Activated CD8-positive, alpha-beta T cell treated with anti-CD3 and anti-CD28 coated beads for 36 hours (primary cell): ENCODE measurements around the gene PLCB4. TPM values are rescaled to one million over a fixed set of nuclear protein-coding genes. Genes with fewer than 3 reads are reported as not detected.

ENCODE experiments used
- ATAC-seq: fragments of 200-7000 bp; cut with Tn5 transposase; one replicate; pipeline ENCODE4 v1.10.0; 2021; ENCODE audit warnings: mild to moderate bottlenecking, moderate library complexity
- CTCF ChIA-PET: fragments of 350-600 bp; sonication (Branson Sonifier 250); formaldehyde crosslinking; loops from one replicate; lab custom pipeline; 2021; ENCODE audit warnings: antibody characterized with exemption; lab: Charles Lee
- POLR2A ChIA-PET: fragments of 350-600 bp; sonication (Branson Sonifier 250); formaldehyde crosslinking; loops from one replicate; lab custom pipeline; 2021; ENCODE audit warnings: antibody characterized with exemption; lab: Charles Lee
- DNase-seq: peaks from one replicate; pipeline ENCODE4 v3.0.0-alpha.2; 2020
- H3K27ac Mint-ChIP-seq: one replicate; pipeline ENCODE4 v1.8.0; 2021; ENCODE audit warnings: mild to moderate bottlenecking, mixed read lengths
- H3K27me3 Mint-ChIP-seq: one replicate; pipeline ENCODE4 v1.8.0; 2021; ENCODE audit warnings: mixed read lengths
- H3K36me3 Mint-ChIP-seq: one replicate; pipeline ENCODE4 v1.8.0; 2021; ENCODE audit warnings: low read depth, mixed read lengths
- H3K4me1 Mint-ChIP-seq: one replicate; pipeline ENCODE4 v1.8.0; 2021; ENCODE audit warnings: low read depth, mixed read lengths
- H3K4me3 Mint-ChIP-seq: one replicate; pipeline ENCODE4 v1.8.0; 2021; ENCODE audit warnings: mild to moderate bottlenecking, moderate library complexity, mixed read lengths
- H3K9me3 Mint-ChIP-seq: one replicate; pipeline ENCODE4 v1.8.0; 2021; ENCODE audit warnings: mixed read lengths
- CTCF ChIP-seq: fragments of 200-600 bp; IDR thresholded peaks from one replicate; pipeline ENCODE4 v1.8.0; 2022; ENCODE audit warnings: antibody characterized with exemption, mild to moderate bottlenecking
- intact Hi-C: fragments of 100-400 bp; cut with micrococcal nuclease; formaldehyde crosslinking; loops from one replicate; pipeline ENCODE4 v1.10.0; 2022
- total RNA-seq, 2 experiments: library from RNA; stranded (reverse); gene quantifications; one replicate each; pipeline ENCODE4 v1.2.3, GENCODE V29; 2021

Gene PLCB4
- total RNA-seq, 2 experiments from 2014 or later = not detected

GRCh38 chr20:9442858-9443257 is 374.0 kb downstream of the PLCB4 start:
- Mint-ChIP-seq H3K27me3 (no peaks in the 10 kb centered on the region), H3K27ac (no peak overlapping the region), H3K9me3 (peaks cover 12% of the 10 kb centered on the region), H3K36me3 (no peaks in the 10 kb centered on the region), H3K4me1 (no peaks in the 10 kb centered on the region), H3K4me3 (no peak overlapping the region)
- no peak for ATAC-seq
- TF ChIP-seq CTCF = no peak
- no peak for DNase-seq
- POLR2A ChIA-PET = no interaction called here
- CTCF ChIA-PET = interaction anchor here (1.9 kb wide), 1 partner anchor 35 kb away, joined by 6 read pairs; no protein-coding TSS in a partner anchor
- intact Hi-C loops = no loop called here

- H3K36me3 Mint-ChIP-seq = no peaks in the 10 kb centered on the region
- ChIA-PET CTCF (interaction anchor here (1.6 to 1.9 kb wide), 2 partner anchors 36 to 37 kb away, joined by 5 to 6 read pairs; no protein-coding TSS in a partner anchor), POLR2A (no interaction called here)
- intact Hi-C loops = no loop called here
- ATAC-seq (no peak), DNase-seq (no peak)
- no peak for TF ChIP-seq CTCF
- peaks cover under 1% of the 10 kb centered on the region for H3K9me3 Mint-ChIP-seq
- H3K27ac Mint-ChIP-seq = no peak overlapping the region
- no peaks in the 10 kb centered on the region for H3K27me3 Mint-ChIP-seq
- no peak overlapping the region for H3K4me3 Mint-ChIP-seq
- H3K4me1 Mint-ChIP-seq = no peaks in the 10 kb centered on the region
Observed at GRCh38 chr20:9444921-9445320, 376.0 kb downstream of the PLCB4 start.

GRCh38 chr20:9447182-9447581 is 378.3 kb downstream of the PLCB4 start:
- no peak for ATAC-seq
- H3K9me3 Mint-ChIP-seq = no peaks in the 10 kb centered on the region
- TF ChIP-seq CTCF = no peak
- no peaks in the 10 kb centered on the region for H3K27me3 Mint-ChIP-seq
- ChIA-PET POLR2A (no interaction called here), CTCF (interaction anchor here (1.3 to 1.6 kb wide), 2 partner anchors 10 to 39 kb away, joined by 4 to 9 read pairs; no protein-coding TSS in a partner anchor)
- no peaks in the 10 kb centered on the region for H3K4me1 Mint-ChIP-seq
- H3K36me3 Mint-ChIP-seq = no peaks in the 10 kb centered on the region
- no peak overlapping the region for H3K4me3 Mint-ChIP-seq
- H3K27ac Mint-ChIP-seq = no peak overlapping the region
- no peak for DNase-seq
- intact Hi-C loops = no loop called here

GRCh38 chr20:9453201-9453600 is 384.3 kb downstream of the PLCB4 start:
- ChIA-PET CTCF (no interaction called here), POLR2A (no interaction called here)
- H3K4me1 Mint-ChIP-seq = no peaks in the 10 kb centered on the region
- no peak for DNase-seq
- ATAC-seq = no peak
- no peak for TF ChIP-seq CTCF
- intact Hi-C loops = no loop called here
- no peaks in the 10 kb centered on the region for H3K27me3 Mint-ChIP-seq
- no peak overlapping the region for H3K4me3 Mint-ChIP-seq
- no peaks in the 10 kb centered on the region for H3K9me3 Mint-ChIP-seq
- no peaks in the 10 kb centered on the region for H3K36me3 Mint-ChIP-seq
- no peak overlapping the region for H3K27ac Mint-ChIP-seq

GRCh38 chr20:9454791-9455190 is 385.9 kb downstream of the PLCB4 start:
- ATAC-seq = no peak
- Mint-ChIP-seq H3K9me3 (no peaks in the 10 kb centered on the region), H3K27me3 (no peaks in the 10 kb centered on the region), H3K4me3 (no peak overlapping the region), H3K4me1 (no peaks in the 10 kb centered on the region), H3K27ac (no peak overlapping the region), H3K36me3 (no peaks in the 10 kb centered on the region)
- ChIA-PET POLR2A (no interaction called here), CTCF (no interaction called here)
- DNase-seq = no peak
- intact Hi-C loops = no loop called here
- TF ChIP-seq CTCF = no peak
